Measurements from ENCODE around the gene ZNF24. TPM values are rescaled to one million over a fixed set of nuclear protein-coding genes. Genes with fewer than 3 reads are reported as not detected.

ZNF24 gene
- total and polyA plus RNA-seq, 4 donors: 14.3 to 67.9 (median 31.7) TPM

GRCh38 chr18:35326695-35327387, 17.4 kb downstream of the ZNF24 start:
- H3K27me3 ChIP-seq (ENCODE audit: control insufficient read depth in 3 of 3, insufficient read depth in 3 of 3, low read length in 2 of 3): no peaks in the 10 kb centered on the region
- H3K9me3 ChIP-seq (ENCODE audit: control insufficient read depth in 4 of 4, insufficient read depth in 3 of 4, low read length in 3 of 4): peaks cover 0 to 2% (median 0%) of the 10 kb centered on the region in 4 donors
- DNase-seq (no peak), ATAC-seq (ENCODE audit: insufficient read depth, low FRiP score) (no peak)
- no peaks in the 10 kb centered on the region for H3K4me1 ChIP-seq (ENCODE audit: control insufficient read depth in 5 of 5, insufficient read depth in 5 of 5, low read length in 5 of 5)
- H3K4me3 ChIP-seq: no peak overlapping the region
- H3K27ac ChIP-seq (ENCODE audit: low read depth in 1 of 2, low read length in 1 of 2): no peak overlapping the region
- TF ChIP-seq CTCF (IDR thresholded peaks at IDR 0.05; ENCODE audit: control extremely low read depth, extremely low read depth): no peak
- H3K36me3 ChIP-seq (ENCODE audit: control insufficient read depth in 4 of 4, insufficient read depth in 4 of 4, low read length in 4 of 4): peaks cover 0 to 3% (median 0%) of the 10 kb centered on the region in 4 donors
- no peak overlapping the region for H3K9ac ChIP-seq (ENCODE audit: insufficient read depth in 1 of 2, low read length in 2 of 2)
- WGBS, 2 donors: 58 to 66% methylated on average over 3 of the region's 3 CpGs

- DNase-seq (no peak), ATAC-seq (ENCODE audit: insufficient read depth, low FRiP score) (no peak)
- H3K4me1 ChIP-seq (ENCODE audit: control insufficient read depth in 5 of 5, insufficient read depth in 5 of 5, low read length in 5 of 5): no peaks in the 10 kb centered on the region
- H3K36me3 ChIP-seq (ENCODE audit: control insufficient read depth in 4 of 4, insufficient read depth in 4 of 4, low read length in 4 of 4): no peaks in the 10 kb centered on the region
- peaks cover 0 to 2% (median 0%) of the 10 kb centered on the region in 4 donors for H3K9me3 ChIP-seq (ENCODE audit: control insufficient read depth in 4 of 4, insufficient read depth in 3 of 4, low read length in 3 of 4)
- TF ChIP-seq CTCF (IDR thresholded peaks at IDR 0.05; ENCODE audit: control extremely low read depth, extremely low read depth): no peak
- H3K4me3 ChIP-seq: no peak overlapping the region
- H3K27me3 ChIP-seq (ENCODE audit: control insufficient read depth in 3 of 3, insufficient read depth in 3 of 3, low read length in 2 of 3): no peaks in the 10 kb centered on the region
- 26 to 52% methylated on average over 2 of the region's 2 CpGs for WGBS, 2 donors
- H3K9ac ChIP-seq (ENCODE audit: insufficient read depth in 1 of 2, low read length in 2 of 2): no peak overlapping the region
- H3K27ac ChIP-seq (ENCODE audit: low read depth in 1 of 2, low read length in 1 of 2): no peak overlapping the region
Measured at GRCh38 chr18:35324926-35325655, 19.1 kb downstream of the ZNF24 start.

- Histone ChIP-seq H3K9me3 (ENCODE audit: control insufficient read depth in 4 of 4, insufficient read depth in 3 of 4, low read length in 3 of 4) (peaks cover 0 to 2% (median 0%) of the 10 kb centered on the region in 4 donors), H3K4me3 (no peak overlapping the region), H3K27me3 (ENCODE audit: control insufficient read depth in 3 of 3, insufficient read depth in 3 of 3, low read length in 2 of 3) (no peaks in the 10 kb centered on the region), H3K27ac (ENCODE audit: low read depth in 1 of 2, low read length in 1 of 2) (no peak overlapping the region), H3K9ac (ENCODE audit: insufficient read depth in 1 of 2, low read length in 2 of 2) (no peak overlapping the region), H3K4me1 (ENCODE audit: control insufficient read depth in 5 of 5, insufficient read depth in 5 of 5, low read length in 5 of 5) (no peaks in the 10 kb centered on the region), H3K36me3 (ENCODE audit: control insufficient read depth in 4 of 4, insufficient read depth in 4 of 4, low read length in 4 of 4) (no peaks in the 10 kb centered on the region)
- ATAC-seq (ENCODE audit: insufficient read depth, low FRiP score) (no peak), DNase-seq (no peak)
- 78 to 84% methylated on average over 3 of the region's 3 CpGs for WGBS, 2 donors
- no peak for TF ChIP-seq CTCF (IDR thresholded peaks at IDR 0.05; ENCODE audit: control extremely low read depth, extremely low read depth)
Measured at GRCh38 chr18:35322486-35323458, 21.4 kb downstream of the ZNF24 start.

Measured in lung (tissue), 12 donors.